WTC11 (cell line): ENCODE measurements around the gene POU6F1. TPM values are rescaled to one million over a fixed set of nuclear protein-coding genes. Genes with fewer than 3 reads are reported as not detected.

ENCODE experiments used
- ATAC-seq: fragments of 200-7000 bp; cut with Tn5 transposase; 2 replicates; pipeline ENCODE4 v1.10.0; 2021; ENCODE audit warnings: mild to moderate bottlenecking, moderate library complexity
- CTCF ChIA-PET: fragments of 300-600 bp; sonication (Branson Sonifier 250); formaldehyde crosslinking; loops from one replicate; lab custom pipeline; 2021; ENCODE audit warnings: antibody characterized with exemption; lab: Charles Lee
- POLR2A ChIA-PET: fragments of 350-600 bp; sonication (Branson Sonifier 250); formaldehyde crosslinking; loops from one replicate; lab custom pipeline; 2021; ENCODE audit warnings: antibody characterized with exemption; lab: Charles Lee
- DNase-seq: peaks from one replicate; pipeline ENCODE4 v3.0.0; 2021; ENCODE audit warnings: low spot score
- H3K27ac Mint-ChIP-seq: 2 replicates; pipeline ENCODE4 v1.8.0; 2021; ENCODE audit warnings: mixed read lengths
- H3K27me3 Mint-ChIP-seq: 2 replicates; pipeline ENCODE4 v1.8.0; 2021; ENCODE audit warnings: low read depth, mild to moderate bottlenecking, moderate library complexity, mixed read lengths
- H3K36me3 Mint-ChIP-seq: 2 replicates; pipeline ENCODE4 v1.8.0; 2021; ENCODE audit warnings: mixed read lengths
- H3K4me1 Mint-ChIP-seq: 2 replicates; pipeline ENCODE4 v1.8.0; 2022; ENCODE audit warnings: mixed read lengths
- H3K4me3 Mint-ChIP-seq: 2 replicates; pipeline ENCODE4 v1.8.0; 2021; ENCODE audit warnings: mild to moderate bottlenecking, moderate library complexity, mixed read lengths
- H3K9me3 Mint-ChIP-seq: 2 replicates; pipeline ENCODE4 v1.8.0; 2021; ENCODE audit warnings: mixed read lengths
- AFF4 ChIP-seq: sonication (generic); formaldehyde crosslinking; IDR thresholded peaks from 2 replicates; pipeline ENCODE4 v1.8.1; 2023; ENCODE audit warnings: mild to moderate bottlenecking, missing genetic modification reagents, borderline replicate concordance
- CBFB ChIP-seq: sonication (generic); formaldehyde crosslinking; IDR thresholded peaks from 2 replicates; pipeline ENCODE4 v1.8.1; 2022; ENCODE audit warnings: mild to moderate bottlenecking, low read depth, missing genetic modification reagents
- CTCF ChIP-seq: fragments of 200-600 bp; IDR thresholded peaks from 2 replicates; pipeline ENCODE4 v1.8.0; 2022; ENCODE audit warnings: antibody characterized with exemption
- FOXJ3 ChIP-seq: sonication (generic); formaldehyde crosslinking; IDR thresholded peaks from 2 replicates; pipeline ENCODE4 v1.9.0; 2021; ENCODE audit warnings: missing genetic modification reagents, mild to moderate bottlenecking, borderline replicate concordance
- HMGXB4 ChIP-seq: sonication (generic); formaldehyde crosslinking; IDR thresholded peaks from 2 replicates; pipeline ENCODE4 v1.8.1; 2023; ENCODE audit warnings: mild to moderate bottlenecking, moderate library complexity, missing genetic modification reagents
- MYBL2 ChIP-seq: sonication (generic); formaldehyde crosslinking; IDR thresholded peaks from 2 replicates; pipeline ENCODE4 v1.8.1; 2023; ENCODE audit warnings: mild to moderate bottlenecking, moderate library complexity, missing genetic modification reagents
- OVOL2 ChIP-seq: fragments of 250-450 bp; sonication (Bioruptor Pico); IDR thresholded peaks from 2 replicates; pipeline ENCODE4 v1.9.0; 2021; ENCODE audit warnings: mild to moderate bottlenecking, borderline replicate concordance
- PRDM15 ChIP-seq: sonication (generic); formaldehyde crosslinking; IDR thresholded peaks from 2 replicates; pipeline ENCODE4 v1.8.0; 2022; ENCODE audit warnings: missing genetic modification reagents
- STAT6 ChIP-seq: sonication (generic); formaldehyde crosslinking; conservative IDR thresholded peaks from 2 replicates; pipeline ENCODE4 v1.8.1; 2023; ENCODE audit warnings: mild to moderate bottlenecking, low read depth, missing genetic modification reagents, moderate library complexity
- ZNF121 ChIP-seq: sonication (generic); formaldehyde crosslinking; IDR thresholded peaks from 2 replicates; pipeline ENCODE4 v1.8.0; 2023; ENCODE audit warnings: missing genetic modification reagents
- ZNF425 ChIP-seq: fragments of 250-450 bp; sonication (Bioruptor Pico); conservative IDR thresholded peaks from 2 replicates; pipeline ENCODE4 v1.9.0; 2021; ENCODE audit warnings: mild to moderate bottlenecking
- total RNA-seq: library from RNA; stranded (reverse); gene quantifications from 3 replicates; pipeline ENCODE4 v1.2.3, GENCODE V29; 2021

POU6F1 gene
- total RNA-seq, 1 experiment from 2014 or later = 10.2 TPM

- TF ChIP-seq CTCF = no peak
- no peak for TF ChIP-seq FOXJ3
- TF ChIP-seq AFF4 (CRISPR knock-in tag) = no peak
- TF ChIP-seq MYBL2 (CRISPR knock-in tag) = no peak
- TF ChIP-seq PRDM15 (CRISPR knock-in tag) = no peak
- TF ChIP-seq STAT6 = no peak
- no peak for TF ChIP-seq HMGXB4 (CRISPR knock-in tag)
- TF ChIP-seq OVOL2 (CRISPR knock-in tag) = no peak
- TF ChIP-seq ZNF121 = no peak
- TF ChIP-seq CBFB (CRISPR knock-in tag) = no peak
These were observed 26.2 kb downstream of the POU6F1 start (continued) for GRCh38 chr12:51191516-51192283.

GRCh38 chr12:51190820-51191219 lies 27.0 kb downstream of the POU6F1 start:
- Mint-ChIP-seq H3K9me3 (no peaks in the 10 kb centered on the region), H3K27me3 (no peaks in the 10 kb centered on the region), H3K27ac (no peak overlapping the region), H3K36me3 (no peaks in the 10 kb centered on the region), H3K4me1 (0 out of 2 replicates have a peak, but pooled peaks cover 2% of the 10 kb centered on the region), H3K4me3 (no peak overlapping the region)
- CTCF ChIA-PET = no interaction called here
- no peak for ATAC-seq
- DNase-seq = no peak
- POLR2A ChIA-PET = no interaction called here
- TF ChIP-seq ZNF425 (CRISPR knock-in tag) = no peak
